NCI-H2196 treated with DMSO at 0.1 percent for 48 hours (cell line): Measurements from ENCODE around the gene ZNF827.

Experiments used
- DNase-seq: peaks from one replicate; lab custom pipeline; 2025; ENCODE audit not compliant: unreplicated experiment; lab: John Stamatoyannopoulos, UW

The ZNF827 gene

DNA sequence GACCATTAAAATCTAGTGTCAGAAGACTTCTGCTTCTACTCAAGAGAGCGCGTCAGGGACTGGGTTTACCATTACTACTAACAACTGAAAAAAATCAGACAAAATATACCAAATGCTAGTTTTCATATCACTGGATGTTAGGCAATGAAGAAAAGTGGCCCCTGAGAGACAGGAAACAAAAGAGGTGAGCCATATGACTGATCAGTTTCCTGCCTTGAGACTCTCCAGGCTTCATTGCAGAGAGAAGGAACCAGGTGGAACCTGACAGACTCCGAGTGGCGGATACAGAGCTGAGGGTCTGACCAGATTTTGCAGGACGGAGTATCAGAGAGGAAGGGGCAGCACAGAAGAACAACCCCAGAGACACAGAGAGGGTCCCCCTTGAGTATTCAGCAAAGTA, 172.3 kb downstream of the ZNF827 start:
- no peak for DNase-seq

DNA sequence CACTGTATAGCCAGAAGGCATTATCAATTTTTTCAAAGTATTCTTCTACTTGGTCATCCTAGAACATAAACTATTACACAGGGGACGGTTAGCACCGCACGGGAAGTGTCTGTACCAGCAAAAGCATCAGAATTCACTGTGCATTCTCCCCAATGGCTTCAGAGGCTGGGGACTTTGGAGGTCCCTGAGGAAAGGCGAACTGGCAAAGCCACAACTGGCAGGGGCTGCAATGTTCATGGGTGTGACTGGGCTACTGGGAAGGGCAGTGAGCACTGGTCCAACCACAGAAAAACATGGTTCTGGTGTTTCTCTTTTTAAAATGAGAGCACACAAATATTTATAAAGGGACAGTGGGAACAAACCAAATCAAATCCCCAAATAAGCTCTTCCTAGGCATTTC, 175.2 kb downstream of the ZNF827 start:
- no peak for DNase-seq

DNA sequence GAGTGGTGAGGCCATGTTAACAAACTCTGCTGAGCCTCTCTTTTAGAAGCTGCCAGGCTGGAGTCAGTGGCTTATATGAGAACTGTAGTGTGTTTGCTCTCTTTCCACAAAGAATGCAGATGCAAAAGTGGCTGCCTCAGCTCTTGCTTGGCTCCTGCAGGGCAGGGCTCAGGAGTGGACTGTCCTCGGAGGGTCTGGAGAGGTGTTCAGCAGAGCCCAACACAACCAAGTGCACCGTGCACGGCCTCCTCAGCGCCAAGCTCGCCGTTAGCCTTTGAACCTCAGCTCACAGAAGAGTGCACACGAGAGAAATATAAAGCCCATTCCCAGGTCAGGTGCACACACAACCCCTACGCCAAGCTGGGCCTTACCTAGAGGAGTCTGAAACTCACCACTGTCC, 175.9 kb downstream of the ZNF827 start:
- no peak for DNase-seq

DNA sequence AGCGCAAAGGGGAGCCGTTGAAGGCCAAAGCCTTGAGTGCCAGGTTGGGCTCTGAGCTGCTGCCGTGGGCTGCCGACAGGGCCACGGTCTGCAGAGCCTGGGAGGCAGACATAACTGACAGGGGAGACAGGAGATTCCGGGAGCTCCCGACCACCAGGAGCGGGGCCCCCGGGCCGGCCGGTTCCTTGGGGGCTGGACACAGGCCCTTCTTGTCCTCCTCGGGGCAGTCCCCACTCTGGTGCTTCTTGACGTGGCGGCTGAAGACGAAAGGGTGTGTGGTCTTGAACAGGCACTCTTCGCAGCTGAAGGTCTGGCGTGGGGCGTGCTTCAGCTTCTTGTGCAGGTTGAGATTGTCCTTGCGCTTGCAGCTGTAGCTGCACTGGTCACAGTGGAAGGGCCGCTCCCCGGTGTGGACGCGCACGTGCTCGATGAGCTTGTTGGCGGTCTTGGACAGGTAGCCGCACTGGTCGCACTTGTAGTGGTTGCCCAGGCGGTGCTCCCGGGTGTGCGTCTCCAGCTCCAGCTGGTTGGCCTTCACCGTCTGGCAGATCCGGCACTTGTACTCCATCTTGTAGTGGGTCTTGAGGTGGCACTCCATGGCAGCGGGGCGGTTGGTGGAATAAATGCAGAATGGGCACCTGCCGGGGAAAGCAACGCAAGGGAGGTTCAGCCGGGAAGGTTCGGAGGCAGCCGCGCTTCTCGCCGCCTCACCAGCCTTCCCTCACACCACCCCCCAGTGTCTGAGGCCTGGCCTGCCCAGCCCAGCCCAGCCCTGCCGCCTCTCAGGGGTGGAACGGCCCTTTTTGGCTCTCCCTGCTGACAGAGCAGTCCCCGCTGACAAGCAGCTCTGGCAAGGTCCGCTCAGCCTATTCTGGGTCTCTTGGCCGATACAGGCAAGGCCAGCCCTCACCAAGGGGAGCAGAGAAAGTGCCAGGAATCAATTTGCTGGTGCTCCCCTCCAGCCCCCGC, 177.4 kb downstream of the ZNF827 start:
- DNase-seq: no peak

DNA sequence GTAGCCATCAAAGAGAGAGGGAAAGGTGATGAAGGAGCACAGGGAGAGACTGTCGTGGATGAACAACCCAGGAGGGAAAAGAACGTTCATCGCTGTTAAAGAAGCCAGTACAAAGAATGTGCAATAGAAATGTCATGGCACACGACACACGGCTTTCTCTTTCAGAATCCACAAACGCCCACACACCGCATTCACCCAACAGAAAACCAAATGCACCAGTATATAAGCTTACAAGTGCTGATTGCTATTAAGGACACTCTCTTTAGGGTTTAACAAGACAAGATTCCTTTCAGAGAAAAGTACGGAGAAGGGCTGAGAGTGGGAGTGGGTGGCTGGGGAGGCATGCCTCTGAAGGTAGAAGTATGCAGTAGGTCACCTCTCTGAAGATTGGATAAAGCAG, 178.4 kb downstream of the ZNF827 start:
- no peak for DNase-seq

DNA sequence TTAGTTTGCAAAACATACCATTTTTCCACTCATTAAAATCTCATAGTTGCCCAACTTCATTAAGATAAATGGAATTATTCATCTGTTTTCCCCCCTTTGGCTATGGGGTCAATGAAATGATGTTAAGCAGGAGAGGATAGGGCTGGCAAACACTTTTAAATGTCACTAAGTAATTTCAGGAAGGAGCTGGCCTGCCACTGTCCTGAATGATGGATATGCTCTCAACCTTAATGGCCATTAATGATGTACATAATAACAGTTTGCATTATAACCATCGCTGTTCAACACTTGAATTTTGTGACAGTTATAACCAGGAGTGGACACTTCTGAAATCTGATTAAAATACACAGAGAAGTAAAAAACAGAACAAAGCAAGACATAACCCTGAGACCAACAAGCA, 181.4 kb downstream of the ZNF827 start:
- no peak for DNase-seq

DNA sequence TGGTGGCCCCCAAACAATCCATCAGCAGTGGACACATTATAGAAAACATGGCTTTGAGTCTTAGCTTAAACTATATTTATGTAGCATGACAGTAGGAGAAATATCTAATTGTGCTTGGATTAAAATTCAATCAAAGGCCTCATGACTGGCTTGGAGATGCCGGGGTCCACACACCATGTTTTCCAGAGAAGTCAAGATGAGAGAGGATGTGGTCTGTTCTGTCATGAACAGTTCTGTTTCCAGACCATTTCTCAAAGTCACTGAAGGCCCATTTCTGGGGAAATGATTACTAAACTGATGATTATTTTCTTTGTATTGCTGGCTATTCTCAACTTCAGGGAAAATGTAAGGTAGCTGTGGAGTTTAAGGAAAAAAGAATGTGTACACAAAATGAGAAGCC, 182.4 kb downstream of the ZNF827 start:
- no peak for DNase-seq

DNA sequence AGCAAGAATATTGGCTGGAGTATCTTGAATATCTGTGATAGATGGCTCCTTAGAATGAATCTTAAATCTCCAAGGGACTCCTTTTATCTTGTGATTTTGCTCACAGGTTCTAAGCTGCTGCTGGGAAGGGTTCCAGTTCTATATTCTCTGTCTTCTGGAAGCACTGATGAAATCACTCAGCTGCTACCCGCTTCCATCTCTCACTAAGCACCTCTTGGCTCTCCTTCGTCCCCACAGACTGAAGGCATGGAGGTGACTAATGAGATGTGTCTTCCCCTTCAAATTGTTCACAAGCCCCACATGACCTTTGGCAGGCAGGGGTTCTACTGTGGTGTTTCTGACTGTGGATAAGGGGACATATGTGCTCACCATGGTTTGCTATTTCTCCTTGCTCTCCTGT, 182.8 kb downstream of the ZNF827 start:
- DNase-seq: no peak

DNA sequence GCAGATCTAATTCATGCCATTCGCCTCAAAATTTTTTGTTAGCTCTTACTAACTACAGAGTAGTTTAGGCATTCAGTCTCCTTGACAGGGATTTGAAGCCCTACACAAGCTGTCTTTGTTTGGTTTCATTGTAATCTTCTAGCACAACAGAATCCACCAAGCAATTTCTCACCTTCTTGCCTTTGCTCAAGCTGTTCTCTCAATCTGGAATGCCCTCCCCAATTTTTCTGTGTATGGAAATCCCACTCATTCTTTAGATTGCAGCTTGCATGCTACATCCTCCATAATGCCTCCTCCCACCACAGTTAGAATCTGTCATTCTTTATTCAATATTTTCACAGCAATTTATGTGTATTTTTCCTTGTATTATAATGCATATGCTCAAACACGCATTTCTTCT, 195.0 kb downstream of the ZNF827 start:
- no peak for DNase-seq

DNA sequence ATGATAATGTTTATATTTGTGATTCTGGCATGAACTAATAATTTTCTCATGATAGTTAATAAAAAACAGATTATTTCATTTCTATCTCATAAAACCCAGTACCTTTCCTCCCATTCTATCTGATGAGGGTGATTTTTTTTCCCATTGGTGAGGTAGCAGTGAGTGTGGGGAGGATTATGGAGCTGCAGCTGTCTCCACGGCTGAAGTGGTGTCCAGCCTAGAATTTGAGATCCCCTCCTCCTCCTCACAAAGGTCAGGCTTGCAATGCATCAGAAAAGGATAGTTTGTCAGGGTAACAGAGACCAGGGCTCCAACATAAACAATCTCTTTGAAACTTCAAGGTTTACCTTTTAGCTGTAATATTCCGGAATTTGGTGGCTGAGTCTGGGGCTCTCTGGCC, 197.8 kb downstream of the ZNF827 start:
- DNase-seq: no peak

DNA sequence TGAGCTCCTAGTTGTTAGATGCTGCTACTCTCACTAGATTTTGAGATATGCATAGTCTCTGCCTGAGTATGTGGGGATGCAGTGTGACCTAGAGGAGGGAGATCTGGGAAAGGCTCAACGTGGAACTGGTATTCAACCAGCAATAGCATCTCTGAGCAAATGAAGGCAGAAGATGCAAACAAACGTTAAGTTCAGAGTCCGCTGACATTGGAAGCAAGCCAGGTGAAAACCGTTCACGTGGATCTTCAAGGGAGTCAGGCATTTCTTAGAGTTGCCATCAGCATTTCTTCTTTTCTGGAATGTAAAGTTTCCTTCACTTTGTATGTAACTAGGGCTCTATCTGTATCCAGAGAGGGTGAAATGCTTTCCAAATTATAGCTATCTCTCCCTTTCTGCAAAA, 198.8 kb downstream of the ZNF827 start:
- DNase-seq: no peak

DNA sequence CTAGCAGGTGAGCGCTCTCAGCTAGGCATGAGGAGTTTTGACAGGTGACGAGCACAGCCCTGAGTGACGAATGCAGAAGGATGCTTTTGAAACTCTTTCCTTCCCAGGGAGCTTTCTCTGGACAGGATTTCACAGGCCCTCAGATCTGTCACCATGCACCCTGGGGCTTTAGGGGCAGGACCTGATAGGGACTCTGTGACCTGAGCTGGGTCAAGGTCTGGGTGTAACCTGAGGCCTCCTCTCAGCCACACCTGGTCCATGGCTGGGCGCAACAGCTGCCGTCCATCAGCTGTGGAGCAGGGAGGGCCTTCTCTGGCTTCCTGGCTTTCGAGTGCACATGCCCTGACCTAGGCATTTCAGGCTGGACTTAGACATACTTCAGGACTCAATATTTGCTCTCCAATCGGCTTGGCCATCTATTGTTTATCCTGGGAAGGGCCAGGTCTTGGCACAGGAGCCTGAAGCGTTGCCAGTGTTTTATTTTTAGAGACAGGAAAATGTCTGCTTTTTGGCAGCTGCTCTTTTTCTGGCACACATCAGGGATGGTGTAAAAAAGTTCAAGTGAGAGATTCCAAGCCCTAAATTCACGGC, 202.3 kb downstream of the ZNF827 start:
- DNase-seq: peak; percentile 69

DNA sequence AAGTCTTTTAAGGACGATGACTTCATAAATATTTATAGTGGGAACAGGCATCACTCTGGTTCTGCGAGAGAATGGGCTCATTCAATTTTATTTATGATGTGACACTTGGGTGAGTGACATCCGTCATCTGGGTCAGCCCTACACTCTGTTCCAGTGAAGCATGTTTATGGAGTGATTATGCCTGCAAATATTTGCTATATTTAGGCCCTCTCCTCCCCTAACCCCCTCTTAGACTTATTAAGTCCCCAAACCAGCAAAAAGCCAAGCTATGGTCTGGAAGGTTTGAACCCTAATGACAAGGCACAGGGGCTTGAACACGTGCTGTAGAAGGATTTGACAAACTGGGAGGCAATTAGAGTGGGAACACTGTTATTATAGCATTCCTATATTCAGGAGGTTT, 202.8 kb downstream of the ZNF827 start:
- DNase-seq: no peak

DNA sequence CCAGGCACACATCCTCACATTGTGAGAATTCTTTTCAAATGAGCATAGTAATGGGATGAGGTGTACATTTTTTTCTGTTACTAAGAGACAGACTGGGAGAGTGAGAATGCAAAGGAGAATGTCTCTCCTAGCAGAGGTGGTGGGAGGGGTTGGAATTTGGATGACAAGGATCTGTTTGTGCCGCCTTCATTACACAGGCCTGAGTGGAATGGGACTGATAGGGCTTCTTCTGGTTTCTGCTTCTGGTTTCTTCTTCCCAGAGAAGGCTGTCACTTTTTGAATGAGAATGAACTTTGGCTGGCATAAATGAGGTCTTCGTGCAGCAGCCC, 203.3 kb downstream of the ZNF827 start:
- no peak for DNase-seq

DNA sequence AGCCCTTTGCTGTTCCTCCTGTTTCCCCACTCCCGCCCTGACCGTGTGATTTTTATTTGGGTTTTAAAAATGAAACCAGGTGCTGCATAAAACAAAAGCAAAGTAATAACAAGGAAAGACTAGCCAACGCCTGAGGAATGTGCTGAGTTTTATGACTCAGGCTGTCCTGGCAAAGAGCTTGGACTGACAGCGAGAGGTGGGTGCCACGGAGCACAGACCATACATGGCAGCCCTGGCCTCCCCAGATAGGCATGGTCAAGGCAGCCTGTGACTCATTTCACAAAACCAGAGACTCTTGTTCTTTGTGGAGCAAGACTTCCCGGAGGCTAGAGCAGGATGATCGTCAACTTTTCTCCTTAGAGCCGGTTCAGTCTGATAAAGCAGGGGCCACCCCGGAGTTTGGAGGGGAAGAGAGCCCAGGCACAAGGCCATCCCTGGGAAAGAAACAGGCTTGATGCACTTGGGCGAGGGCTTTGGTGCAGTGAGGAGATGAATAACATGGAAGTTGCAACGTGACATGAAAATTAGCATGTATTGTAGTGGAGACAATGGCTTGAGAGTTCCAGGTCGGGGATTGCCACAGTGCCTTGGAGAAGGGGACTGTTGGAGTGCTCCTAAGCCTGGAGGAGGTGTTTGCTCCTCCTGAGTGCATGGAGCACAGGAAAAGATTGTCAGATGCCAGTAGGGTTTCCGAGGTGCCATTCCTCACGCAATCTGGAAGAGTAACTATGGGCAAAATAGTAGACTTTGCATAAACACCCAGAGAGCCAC, 203.9 kb downstream of the ZNF827 start:
- DNase-seq: no peak

DNA sequence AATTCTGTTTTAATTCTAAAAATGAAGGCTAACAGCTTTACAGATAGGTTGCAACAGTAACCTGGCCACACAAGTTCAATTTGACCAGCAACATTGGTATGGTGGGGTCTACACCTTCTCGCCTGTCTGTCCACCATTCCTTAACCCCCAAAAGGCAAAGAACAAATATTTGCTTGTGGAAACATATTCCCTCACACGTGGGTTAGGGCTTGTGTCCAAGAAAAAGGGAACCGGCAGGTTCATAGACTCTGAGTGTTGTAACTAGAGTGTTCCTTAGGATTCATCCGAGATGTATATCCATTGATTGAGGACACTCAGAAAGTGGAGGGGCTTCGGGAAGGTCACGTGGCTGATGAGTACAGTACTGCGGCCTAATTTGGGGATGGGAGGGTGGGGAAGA, 204.6 kb downstream of the ZNF827 start:
- no peak for DNase-seq

DNA sequence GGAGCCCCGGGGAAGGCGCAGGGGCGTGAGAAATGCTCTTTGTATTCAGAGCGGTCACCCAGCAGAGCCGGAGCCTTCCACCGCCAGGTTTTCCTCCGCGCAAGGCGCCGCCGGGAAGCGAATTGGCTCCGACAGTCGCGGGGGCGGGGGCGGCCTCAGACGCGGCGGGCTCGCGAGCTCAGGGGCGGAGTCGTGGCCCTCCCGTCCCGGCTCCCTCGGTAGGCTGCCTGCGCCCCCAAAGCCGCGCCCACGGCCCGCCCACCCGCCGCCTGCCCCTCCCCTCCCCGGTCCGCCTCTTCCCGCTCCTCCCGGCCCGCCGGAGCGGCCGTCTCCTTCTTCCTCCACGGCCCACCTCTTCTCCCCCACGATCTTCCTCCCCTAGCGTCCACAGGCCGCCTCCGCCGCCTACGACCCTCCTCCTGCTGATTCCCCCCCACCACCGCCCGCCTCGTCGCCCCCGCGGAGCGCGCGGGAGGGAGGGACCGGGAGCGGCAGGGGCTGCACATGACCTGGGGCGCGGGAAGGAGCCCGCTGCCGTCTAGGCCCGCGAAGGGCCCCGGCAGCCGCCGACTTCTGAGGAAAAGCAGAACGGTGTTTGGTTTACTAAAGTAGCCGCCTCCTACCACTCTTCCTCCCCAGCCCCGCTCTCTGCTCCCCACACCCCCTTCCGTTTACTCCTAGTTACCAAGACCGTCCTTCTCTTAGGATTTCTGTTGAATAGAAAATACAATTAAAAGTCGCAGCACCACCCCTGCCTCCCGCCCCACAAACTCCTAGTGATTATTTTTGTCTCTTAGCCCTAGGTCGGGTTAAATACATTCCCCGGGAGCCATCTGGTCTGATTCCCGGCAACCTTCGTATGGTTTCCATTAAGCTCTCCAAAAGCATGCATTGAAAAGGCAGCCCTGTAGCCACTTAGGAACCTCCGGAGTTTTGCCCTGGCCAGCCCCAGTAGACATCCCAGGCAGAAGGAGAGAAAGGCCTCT, 205.4 kb downstream of the ZNF827 start:
- peak; percentile 70 for DNase-seq

DNA sequence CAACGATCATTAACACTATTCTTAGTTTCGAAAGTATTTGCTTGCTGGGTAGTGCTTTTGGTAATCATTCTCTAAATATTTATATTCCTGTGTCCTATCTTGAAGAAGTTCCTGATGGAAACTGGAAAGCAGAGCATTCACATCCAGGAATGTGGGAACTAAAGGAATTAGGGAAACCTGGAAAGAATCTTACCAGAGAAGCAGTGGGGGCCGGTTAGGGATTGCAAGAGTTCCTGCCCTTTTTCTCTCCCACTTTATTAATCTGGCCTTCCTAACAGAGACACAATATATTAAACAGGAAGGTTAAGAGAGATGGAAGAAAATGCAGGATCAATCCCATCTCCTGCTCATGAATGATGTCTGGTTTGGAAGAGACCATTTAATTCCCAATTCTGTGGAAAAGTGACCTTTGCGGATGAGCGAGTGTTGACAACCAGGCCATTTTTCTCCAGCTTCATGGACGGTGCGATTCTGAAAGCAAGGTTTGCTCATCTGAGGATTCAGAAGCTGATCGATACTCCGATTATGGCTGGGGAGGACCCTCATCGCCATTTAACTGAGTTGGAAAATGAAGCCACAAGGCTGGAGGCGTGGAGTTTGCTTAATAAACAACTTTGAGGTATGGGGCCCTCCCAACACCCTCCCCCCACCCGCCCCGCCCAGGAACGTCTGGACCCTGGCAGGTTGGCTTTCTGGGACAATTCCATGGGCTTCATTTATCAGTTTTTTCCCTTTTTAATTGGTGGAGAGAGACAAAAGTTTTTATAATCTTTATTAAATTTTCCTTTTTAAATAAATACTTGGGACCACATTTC, 206.4 kb downstream of the ZNF827 start:
- DNase-seq: no peak

DNA sequence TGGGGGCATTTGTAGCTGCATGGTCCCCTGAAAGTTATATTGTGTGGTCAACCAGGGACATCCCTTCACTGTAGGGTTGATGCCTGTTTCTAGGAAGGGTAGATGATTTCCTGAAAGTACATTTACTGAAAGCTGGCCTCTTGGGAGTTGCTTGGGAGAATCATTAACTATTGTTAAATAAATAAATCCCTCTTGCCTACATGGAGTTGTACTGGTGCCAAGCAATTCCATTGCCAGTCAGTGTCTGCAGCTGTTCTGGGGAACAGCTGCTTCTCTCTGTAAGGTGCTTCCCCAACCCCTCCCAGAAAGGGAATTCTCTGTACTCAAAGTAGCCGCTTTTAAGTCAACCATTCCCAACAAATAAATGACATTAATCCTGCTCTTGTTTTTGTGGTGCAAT, 207.6 kb downstream of the ZNF827 start:
- peak; percentile 6 for DNase-seq

DNA sequence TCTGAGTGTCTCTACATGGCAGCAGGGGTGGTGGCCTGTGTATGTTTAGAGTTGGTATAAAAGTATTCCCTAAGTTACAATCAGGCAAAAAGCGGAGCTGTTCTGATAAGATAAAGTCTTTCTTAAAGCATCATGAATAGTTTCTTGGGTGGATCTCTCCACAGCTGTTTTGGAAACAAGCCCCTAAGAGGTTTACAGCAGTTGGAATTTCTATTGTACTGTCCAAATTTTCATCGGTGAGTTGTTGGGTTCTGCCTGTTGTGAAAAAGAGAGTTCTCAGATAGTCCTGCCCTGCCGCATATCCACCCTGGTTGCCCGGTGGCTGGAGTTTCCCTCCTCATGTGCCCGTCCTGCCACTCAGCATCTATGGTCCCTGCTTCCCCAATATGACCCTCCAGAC, 208.6 kb downstream of the ZNF827 start:
- no peak for DNase-seq
